Measurements from ENCODE around the gene CHD3. TPM values are rescaled to one million over a fixed set of nuclear protein-coding genes. Genes with fewer than 3 reads are reported as not detected.

The CHD3 gene
- total and polyA plus RNA-seq, 2 of the 13 experiments (the other 11 are each of a cell fraction or from before 2014, with no cell fraction given) = 2.7 to 3.7 TPM

GRCh38 chr17:7843536-7844291, 44.9 kb upstream of the CHD3 start (continued):
- TF ChIP-seq SRF (IDR thresholded peaks at IDR 0.05; ENCODE audit: low read depth, low read length) (no peak), ZNF772 (CRISPR knock-in tag; IDR thresholded peaks at IDR 0.05) (no peak; the same call in 1 of the 2 replicates), RORA (CRISPR knock-in tag; IDR thresholded peaks at IDR 0.05) (no peak), ZKSCAN8 (CRISPR knock-in tag; IDR thresholded peaks at IDR 0.05; ENCODE audit: borderline replicate concordance) (no peak), ZNF577 (CRISPR knock-in tag; IDR thresholded peaks at IDR 0.05; ENCODE audit: borderline replicate concordance, low read depth) (no peak), ZNF12 (CRISPR knock-in tag; IDR thresholded peaks at IDR 0.05) (no peak), ZMYM3 (CRISPR knock-in tag; IDR thresholded peaks at IDR 0.05) (no peak), MXD1 (CRISPR knock-in tag; IDR thresholded peaks at IDR 0.05) (peak; percentile 22; the same call in 1 of the 2 replicates), RBFOX2 (IDR thresholded peaks at IDR 0.05; ENCODE audit: low read depth, low read length) (peak; percentile 83), DMAP1 (CRISPR knock-in tag; IDR thresholded peaks at IDR 0.05) (peak; percentile 25; the same call in 1 of the 2 replicates), NCOA1 (CRISPR knock-in tag; IDR thresholded peaks at IDR 0.05) (no peak), ZNF234 (CRISPR knock-in tag; conservative IDR thresholded peaks at IDR 0.05) (0 out of 2 replicates have a peak, but pooled peaks have one; percentile 52), SOX5 (CRISPR knock-in tag; IDR thresholded peaks at IDR 0.05; ENCODE audit: borderline replicate concordance) (no peak), NONO (IDR thresholded peaks at IDR 0.05) (no peak), NONO (CRISPR knock-in tag; conservative IDR thresholded peaks at IDR 0.05) (peak; percentile 28; the same call in 1 of the 2 replicates), RELA (CRISPR knock-in tag; IDR thresholded peaks at IDR 0.05) (no peak), HES4 (CRISPR knock-in tag; IDR thresholded peaks at IDR 0.05; ENCODE audit: borderline replicate concordance) (no peak), HOXA3 (CRISPR knock-in tag; IDR thresholded peaks at IDR 0.05) (peak; percentile 56; the same call in 1 of the 2 replicates)
- TF ChIP-seq, protein P1, sequence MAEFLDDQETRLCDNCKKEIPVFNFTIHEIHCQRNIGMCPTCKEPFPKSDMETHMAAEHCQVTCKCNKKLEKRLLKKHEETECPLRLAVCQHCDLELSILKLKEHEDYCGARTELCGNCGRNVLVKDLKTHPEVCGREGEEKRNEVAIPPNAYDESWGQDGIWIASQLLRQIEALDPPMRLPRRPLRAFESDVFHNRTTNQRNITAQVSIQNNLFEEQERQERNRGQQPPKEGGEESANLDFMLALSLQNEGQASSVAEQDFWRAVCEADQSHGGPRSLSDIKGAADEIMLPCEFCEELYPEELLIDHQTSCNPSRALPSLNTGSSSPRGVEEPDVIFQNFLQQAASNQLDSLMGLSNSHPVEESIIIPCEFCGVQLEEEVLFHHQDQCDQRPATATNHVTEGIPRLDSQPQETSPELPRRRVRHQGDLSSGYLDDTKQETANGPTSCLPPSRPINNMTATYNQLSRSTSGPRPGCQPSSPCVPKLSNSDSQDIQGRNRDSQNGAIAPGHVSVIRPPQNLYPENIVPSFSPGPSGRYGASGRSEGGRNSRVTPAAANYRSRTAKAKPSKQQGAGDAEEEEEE (CRISPR knock-in tag; IDR thresholded peaks at IDR 0.05; ENCODE audit: borderline replicate concordance) = no peak
- TF ChIP-seq, protein P2, sequence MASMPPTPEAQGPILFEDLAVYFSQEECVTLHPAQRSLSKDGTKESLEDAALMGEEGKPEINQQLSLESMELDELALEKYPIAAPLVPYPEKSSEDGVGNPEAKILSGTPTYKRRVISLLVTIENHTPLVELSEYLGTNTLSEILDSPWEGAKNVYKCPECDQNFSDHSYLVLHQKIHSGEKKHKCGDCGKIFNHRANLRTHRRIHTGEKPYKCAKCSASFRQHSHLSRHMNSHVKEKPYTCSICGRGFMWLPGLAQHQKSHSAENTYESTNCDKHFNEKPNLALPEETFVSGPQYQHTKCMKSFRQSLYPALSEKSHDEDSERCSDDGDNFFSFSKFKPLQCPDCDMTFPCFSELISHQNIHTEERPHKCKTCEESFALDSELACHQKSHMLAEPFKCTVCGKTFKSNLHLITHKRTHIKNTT (CRISPR knock-in tag; IDR thresholded peaks at IDR 0.05) = no peak
- TF ChIP-seq, protein P3, sequence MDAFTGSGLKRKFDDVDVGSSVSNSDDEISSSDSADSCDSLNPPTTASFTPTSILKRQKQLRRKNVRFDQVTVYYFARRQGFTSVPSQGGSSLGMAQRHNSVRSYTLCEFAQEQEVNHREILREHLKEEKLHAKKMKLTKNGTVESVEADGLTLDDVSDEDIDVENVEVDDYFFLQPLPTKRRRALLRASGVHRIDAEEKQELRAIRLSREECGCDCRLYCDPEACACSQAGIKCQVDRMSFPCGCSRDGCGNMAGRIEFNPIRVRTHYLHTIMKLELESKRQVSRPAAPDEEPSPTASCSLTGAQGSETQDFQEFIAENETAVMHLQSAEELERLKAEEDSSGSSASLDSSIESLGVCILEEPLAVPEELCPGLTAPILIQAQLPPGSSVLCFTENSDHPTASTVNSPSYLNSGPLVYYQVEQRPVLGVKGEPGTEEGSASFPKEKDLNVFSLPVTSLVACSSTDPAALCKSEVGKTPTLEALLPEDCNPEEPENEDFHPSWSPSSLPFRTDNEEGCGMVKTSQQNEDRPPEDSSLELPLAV (CRISPR knock-in tag; conservative IDR thresholded peaks at IDR 0.05; ENCODE audit: low read depth) = no peak
